ENCODE results near the gene ZNF648.

DNA sequence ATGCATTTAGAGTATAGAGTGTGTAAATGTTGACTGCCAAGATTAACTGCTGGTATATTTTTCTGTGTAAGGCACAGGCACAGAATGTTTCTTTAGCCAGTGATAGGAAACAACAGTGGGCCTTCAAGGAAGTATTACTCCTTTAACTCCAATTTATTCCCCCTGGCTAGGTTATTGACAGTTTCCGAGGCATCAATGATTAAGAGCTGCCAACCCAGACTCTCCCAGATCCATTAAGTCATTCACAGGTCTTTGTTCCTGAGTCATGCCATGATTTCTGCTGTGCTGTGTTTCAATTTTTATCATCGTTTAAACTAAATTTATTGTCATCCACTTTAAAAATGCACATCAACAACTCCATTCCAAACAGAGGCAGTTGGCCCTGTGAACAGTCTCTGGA is 9.2 kb downstream of the ZNF648 start:
- TF ChIP-seq, protein P1, sequence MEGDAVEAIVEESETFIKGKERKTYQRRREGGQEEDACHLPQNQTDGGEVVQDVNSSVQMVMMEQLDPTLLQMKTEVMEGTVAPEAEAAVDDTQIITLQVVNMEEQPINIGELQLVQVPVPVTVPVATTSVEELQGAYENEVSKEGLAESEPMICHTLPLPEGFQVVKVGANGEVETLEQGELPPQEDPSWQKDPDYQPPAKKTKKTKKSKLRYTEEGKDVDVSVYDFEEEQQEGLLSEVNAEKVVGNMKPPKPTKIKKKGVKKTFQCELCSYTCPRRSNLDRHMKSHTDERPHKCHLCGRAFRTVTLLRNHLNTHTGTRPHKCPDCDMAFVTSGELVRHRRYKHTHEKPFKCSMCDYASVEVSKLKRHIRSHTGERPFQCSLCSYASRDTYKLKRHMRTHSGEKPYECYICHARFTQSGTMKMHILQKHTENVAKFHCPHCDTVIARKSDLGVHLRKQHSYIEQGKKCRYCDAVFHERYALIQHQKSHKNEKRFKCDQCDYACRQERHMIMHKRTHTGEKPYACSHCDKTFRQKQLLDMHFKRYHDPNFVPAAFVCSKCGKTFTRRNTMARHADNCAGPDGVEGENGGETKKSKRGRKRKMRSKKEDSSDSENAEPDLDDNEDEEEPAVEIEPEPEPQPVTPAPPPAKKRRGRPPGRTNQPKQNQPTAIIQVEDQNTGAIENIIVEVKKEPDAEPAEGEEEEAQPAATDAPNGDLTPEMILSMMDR (IDR thresholded peaks at IDR 0.05) = no peak
- TF ChIP-seq EZH2 (IDR thresholded peaks at IDR 0.05) (no peak), EZH2phosphoT487 (IDR thresholded peaks at IDR 0.05) (no peak)
